Breast epithelium (tissue), 4 donors: Measurements from ENCODE around the gene EDAR. TPM values are rescaled to one million over a fixed set of nuclear protein-coding genes. Genes with fewer than 3 reads are reported as not detected.

Source experiments
- DNase-seq, 2 donors: peaks; one replicate each; pipeline ENCODE4 v3.0.0-alpha.2; 2019; ENCODE audit warnings: low spot score in 2 of 2
- H3K27ac ChIP-seq, 2 donors: fragments of 200-600 bp; sonication (generic) in 1 of 2; one replicate each; pipeline ENCODE4 v1.5.1; 2016 to 2019; ENCODE audit warnings: mild to moderate bottlenecking in 1 of 2
- H3K27me3 ChIP-seq, 2 donors: fragments of 200-600 bp; sonication (generic) in 1 of 2; one replicate each; pipeline versions ENCODE4 v1.5.1 to v1.6.0; 2017 to 2019; ENCODE audit warnings: control low read depth in 1 of 2, mild to moderate bottlenecking in 1 of 2
- H3K36me3 ChIP-seq: fragments of 200-600 bp; one replicate; pipeline ENCODE4 v1.5.1; 2019
- H3K4me1 ChIP-seq, 2 donors: fragments of 200-600 bp; sonication (generic); one replicate each; pipeline ENCODE4 v1.5.1; 2016 to 2019; ENCODE audit warnings: control low read depth in 1 of 2
- H3K4me3 ChIP-seq, 3 donors: fragments of 200-600 bp; sonication (generic); 1 replicate in 2 of 3; 2 replicates in 1 of 3; pipeline ENCODE4 v1.5.1; 2016 to 2019; ENCODE audit warnings: mild to moderate bottlenecking in 3 of 3, moderate library complexity in 2 of 3
- H3K9me3 ChIP-seq, 2 donors: fragments of 200-600 bp; sonication (generic) in 1 of 2; one replicate each; pipeline ENCODE4 v1.5.1; 2016 to 2019; ENCODE audit warnings: control low read depth in 1 of 2
- CTCF ChIP-seq, 3 donors: fragments of 450-650 bp; IDR thresholded peaks; one replicate each; pipeline ENCODE4 v1.5.1; 2016 to 2017; ENCODE audit warnings: antibody characterized with exemption in 3 of 3, mild to moderate bottlenecking in 3 of 3, moderate library complexity in 3 of 3
- POLR2A ChIP-seq: fragments of 450-650 bp; IDR thresholded peaks from one replicate; pipeline ENCODE4 v1.6.1; 2016; ENCODE audit warnings: antibody characterized with exemption, mild to moderate bottlenecking, moderate library complexity
- POLR2AphosphoS5 ChIP-seq, 3 donors: sonication (generic); formaldehyde crosslinking; IDR thresholded peaks; one replicate each; pipeline ENCODE4 v1.6.1; 2017; ENCODE audit warnings: antibody characterized with exemption in 3 of 3
- intact Hi-C: fragments of 100-400 bp; cut with DNase I; formaldehyde crosslinking; loops from one replicate; pipeline ENCODE4 v1.15.1; 2023; ENCODE audit warnings: low total_unique reads
- total RNA-seq, 3 donors: library from RNA; depleted of rRNA; stranded (reverse); fragments of >200 nt; gene quantifications; one replicate each; pipeline ENCODE4 v1.1.0, GENCODE V29; 2016

EDAR gene
- total RNA-seq, 3 donors from 2014 or later, result 0.29 TPM; not detected in 2

GRCh38 chr2:109017017-109017416 lies 28.0 kb upstream of the EDAR start:
- no peak overlapping the region for H3K27ac ChIP-seq
- no peaks in the 10 kb centered on the region for H3K9me3 ChIP-seq
- TF ChIP-seq POLR2AphosphoS5 (IDR thresholded peaks at IDR 0.05) (no peak), CTCF (IDR thresholded peaks at IDR 0.05) (no peak), POLR2A (no peak)
- H3K27me3 ChIP-seq, result no peaks in the 10 kb centered on the region
- no peak overlapping the region for H3K4me3 ChIP-seq
- DNase-seq, result no peak
- intact Hi-C loops, result no loop called here
- no peaks in the 10 kb centered on the region for H3K36me3 ChIP-seq
- H3K4me1 ChIP-seq, result no peaks in the 10 kb centered on the region

- H3K27me3 ChIP-seq, result no peaks in the 10 kb centered on the region
- H3K4me3 ChIP-seq, result no peak overlapping the region
- H3K36me3 ChIP-seq, result no peaks in the 10 kb centered on the region
- no peaks in the 10 kb centered on the region for H3K4me1 ChIP-seq
- intact Hi-C loops, result no loop called here
- DNase-seq, result no peak
- no peak overlapping the region for H3K27ac ChIP-seq
- TF ChIP-seq CTCF (IDR thresholded peaks at IDR 0.05), result no peak
- no peak for TF ChIP-seq POLR2A
- no peak for TF ChIP-seq POLR2AphosphoS5 (IDR thresholded peaks at IDR 0.05)
- no peaks in the 10 kb centered on the region for H3K9me3 ChIP-seq
These were observed 27.4 kb upstream of the EDAR start for GRCh38 chr2:109016376-109016775.

- Histone ChIP-seq H3K27ac (no peak overlapping the region), H3K36me3 (no peaks in the 10 kb centered on the region), H3K4me3 (no peak overlapping the region), H3K9me3 (no peaks in the 10 kb centered on the region), H3K27me3 (no peaks in the 10 kb centered on the region), H3K4me1 (no peaks in the 10 kb centered on the region)
- DNase-seq, result no peak
- TF ChIP-seq POLR2AphosphoS5 (IDR thresholded peaks at IDR 0.05), result no peak
- TF ChIP-seq POLR2A, result no peak
- no peak for TF ChIP-seq CTCF (IDR thresholded peaks at IDR 0.05)
- intact Hi-C loops, result no loop called here
These were observed 25.5 kb upstream of the EDAR start for GRCh38 chr2:109014476-109014875.

GRCh38 chr2:109013051-109013450 lies 24.0 kb upstream of the EDAR start:
- TF ChIP-seq CTCF (IDR thresholded peaks at IDR 0.05), result no peak
- no peak for TF ChIP-seq POLR2A
- no peak for TF ChIP-seq POLR2AphosphoS5 (IDR thresholded peaks at IDR 0.05)
- Histone ChIP-seq H3K9me3 (no peaks in the 10 kb centered on the region), H3K36me3 (no peaks in the 10 kb centered on the region), H3K4me3 (no peak overlapping the region), H3K27me3 (no peaks in the 10 kb centered on the region), H3K4me1 (no peaks in the 10 kb centered on the region), H3K27ac (no peak overlapping the region)
- intact Hi-C loops, result no loop called here
- no peak for DNase-seq

- Histone ChIP-seq H3K4me3 (no peak overlapping the region), H3K4me1 (no peaks in the 10 kb centered on the region), H3K36me3 (no peaks in the 10 kb centered on the region), H3K27ac (no peak overlapping the region), H3K27me3 (no peaks in the 10 kb centered on the region), H3K9me3 (no peaks in the 10 kb centered on the region)
- intact Hi-C loops, result no loop called here
- no peak for DNase-seq
- TF ChIP-seq CTCF (IDR thresholded peaks at IDR 0.05), result no peak
- TF ChIP-seq POLR2A, result no peak
- no peak for TF ChIP-seq POLR2AphosphoS5 (IDR thresholded peaks at IDR 0.05)
These were observed 21.0 kb upstream of the EDAR start for GRCh38 chr2:109009920-109010610.
